GM12878 (cell line): Measurements from ENCODE around the gene RBM18. TPM values are rescaled to one million over a fixed set of nuclear protein-coding genes. Genes with fewer than 3 reads are reported as not detected.

Experiments
- ATAC-seq: fragments of 200-7000 bp; cut with Tn5 transposase; 3 replicates; pipeline ENCODE4 v1.9.1; 2020; ENCODE audit warnings: mild to moderate bottlenecking, moderate library complexity
- BruUV-seq: library from RNA; stranded (reverse); fragments of 400-500 nt; replicated peaks from 2 replicates; lab custom pipeline; 2021; lab: Mats Ljungman, UMichigan
- CTCF ChIA-PET: fragments of 300-600 bp; sonication (Branson Sonifier 250); formaldehyde crosslinking; extraction: SDS; loops from one replicate; lab custom pipeline; 2021; ENCODE audit warnings: inconsistent platforms; lab: Yijun Ruan, JAX
- POLR2A ChIA-PET: fragments of 350-600 bp; formaldehyde crosslinking; extraction: SDS; loops from one replicate; lab custom pipeline; 2021; ENCODE audit warnings: inconsistent platforms; lab: Charles Lee
- RAD21 ChIA-PET: fragments of 300-600 bp; sonication (Branson Sonifier 250); formaldehyde crosslinking; loops from one replicate; lab custom pipeline; 2023; ENCODE audit warnings: antibody characterized with exemption; ENCODE audit not compliant: unreplicated experiment; lab: Charles Lee
- SMC1A ChIA-PET: fragments of 300-600 bp; sonication (Branson Sonifier 250); formaldehyde crosslinking; loops from one replicate; lab custom pipeline; 2023; ENCODE audit not compliant: unreplicated experiment, uncharacterized antibody; lab: Charles Lee
- DNase-seq: peaks from one replicate; pipeline ENCODE4 v3.0.0-alpha.2; 2011; ENCODE audit warnings: low read depth, low spot score
- FAIRE-seq: peaks from 3 replicates; lab custom pipeline; 2011; peaks lifted over from hg19 to GRCh38; lab: Jason Lieb, UNC
- H2AFZ ChIP-seq: 2 replicates; pipeline ENCODE4 v1.6.0; 2011; ENCODE audit warnings: low read depth, low read length, control low read depth; ENCODE audit not compliant: control insufficient read depth
- H3K27ac ChIP-seq: 2 replicates; pipeline ENCODE4 v1.5.1; 2011; ENCODE audit warnings: control low read depth; ENCODE audit not compliant: control insufficient read depth, insufficient read depth
- H3K27me3 ChIP-seq, 2 experiments: replicated peaks in 1 of 2; 2 replicates each; pipeline versions ENCODE4 v1.6.0 to v1.6.1; 2011; ENCODE audit warnings: low read length in 1 of 2; ENCODE audit not compliant: control insufficient read depth in 2 of 2, insufficient read depth in 2 of 2
- H3K36me3 ChIP-seq, 2 experiments: 2 replicates each; pipeline ENCODE4 v1.5.1; 2011; ENCODE audit warnings: low read length in 1 of 2; ENCODE audit not compliant: control insufficient read depth in 2 of 2, insufficient read depth in 2 of 2
- H3K4me1 ChIP-seq: 2 replicates; pipeline ENCODE4 v1.6.1; 2011; ENCODE audit warnings: mild to moderate bottlenecking, low read length, moderate library complexity, mixed read lengths; ENCODE audit not compliant: control insufficient read depth, insufficient read depth
- H3K4me2 ChIP-seq: 2 replicates; pipeline ENCODE4 v1.6.0; 2011; ENCODE audit warnings: control low read depth; ENCODE audit not compliant: control insufficient read depth, insufficient read depth
- H3K4me3 ChIP-seq: fragments of 200-600 bp; sonication (generic); 2 replicates; pipeline ENCODE4 v1.5.1; 2016
- H3K79me2 ChIP-seq: 2 replicates; pipeline ENCODE4 v1.6.0; 2011; ENCODE audit warnings: low read length; ENCODE audit not compliant: control insufficient read depth, insufficient read depth
- H3K9ac ChIP-seq: 2 replicates; pipeline ENCODE4 v1.8.0; 2011; ENCODE audit warnings: low read length, control low read depth, mixed read lengths; ENCODE audit not compliant: control insufficient read depth, insufficient read depth
- H3K9me3 ChIP-seq: replicated peaks from 3 replicates; pipeline ENCODE4 v1.5.1; 2011; ENCODE audit warnings: mild to moderate bottlenecking, low read length; ENCODE audit not compliant: control insufficient read depth, insufficient read depth
- H4K20me1 ChIP-seq: 2 replicates; pipeline ENCODE4 v1.6.0; 2011; ENCODE audit not compliant: control insufficient read depth, insufficient read depth
- ATF2 ChIP-seq: IDR thresholded peaks from 2 replicates; pipeline ENCODE4 v1.6.1; 2012; ENCODE audit warnings: low read length, inconsistent platforms
- ESRRA ChIP-seq: IDR thresholded peaks from 2 replicates; pipeline ENCODE4 v1.6.1; 2012; ENCODE audit warnings: mild to moderate bottlenecking, low read length, improper control_type of control experiment
- NBN ChIP-seq: fragments of 450-650 bp; IDR thresholded peaks from 2 replicates; pipeline ENCODE4 v1.6.1; 2016
- NR2F1 ChIP-seq: fragments of 450-650 bp; conservative IDR thresholded peaks from 2 replicates; pipeline ENCODE4 v1.6.1; 2017; ENCODE audit warnings: mild to moderate bottlenecking
- PAX5 ChIP-seq: IDR thresholded peaks from 2 replicates; pipeline ENCODE4 v1.6.1; 2011; ENCODE audit warnings: low read depth, low read length, borderline replicate concordance
- WGBS: methylation state at CpG from one replicate; pipeline ENCODE4 v1.1.6; 2016; ENCODE audit warnings: low lambda C conversion rate; ENCODE audit not compliant: insufficient replicate concordance, insufficient coverage; ENCODE audit errors: missing lambda C conversion rate; 5-methylcytosine and 5-hydroxymethylcytosine counted together
- in situ Hi-C: fragments of 300-500 bp; cut with MboI; formaldehyde crosslinking; loops from 9 replicates; pipeline ENCODE4 v1.14.3; 2018; ENCODE audit warnings: mixed read lengths
- intact Hi-C: fragments of 100-400 bp; cut with micrococcal nuclease; formaldehyde crosslinking; loops from one replicate; pipeline ENCODE4 v1.14.2; 2022; ENCODE audit not compliant: unreplicated experiment
- polyA plus RNA-seq, 11 experiments: library from polyadenylated mRNA; depleted of rRNA in 4 of 11; unstranded in 6 of 11; stranded (reverse) in 5 of 11; fragments of >200 nt; fragmentation: Nextera tagmentation in 4 of 11; fragmentation: Illumina TruSeq in 1 of 11; extraction: Ambion mirVana in 4 of 11; extraction: Trizol in 1 of 11; gene quantifications; 1 replicate in 1 of 11; 2 replicates in 10 of 11; pipeline versions ENCODE4 v1.2.1 to v1.2.3, GENCODE V29; 2011 to 2016; ENCODE audit warnings: inconsistent platforms in 2 of 11, missing spikeins in 2 of 11, low read depth in 1 of 11
- total RNA-seq, 4 experiments: library from RNA; depleted of rRNA in 3 of 4; stranded (reverse); fragments of >200 nt in 3 of 4; fragmentation: Illumina TruSeq in 1 of 4; extraction: Trizol in 1 of 4; gene quantifications; 2 replicates each; pipeline versions ENCODE4 v1.2.1 to v1.2.3, GENCODE V29; 2013 to 2021
- TF ChIP-seq, protein P1 (sequence below): fragments of 450-650 bp; IDR thresholded peaks from 2 replicates; pipeline ENCODE4 v1.6.1; 2017; ENCODE audit warnings: borderline replicate concordance

Gene RBM18
- total and polyA plus RNA-seq, 10 of the 15 experiments (the other 5 are each of a cell fraction or from before 2014, with no cell fraction given) = 6.4 to 46.8 (median 30.4) TPM

- FAIRE-seq (no peak), ATAC-seq (no peak), DNase-seq (no peak)
- peaks cover 0 to 12% of the 10 kb centered on the region in 2 experiments; a peak in 2 of 4 replicates for H3K36me3 ChIP-seq
- intact Hi-C loops (no loop called here), in situ Hi-C loops (no loop called here)
- no peak overlapping the region for H3K27ac ChIP-seq
- no peak overlapping the region for H2AFZ ChIP-seq
- SMC1A ChIA-PET = interaction anchor here (1.1 kb wide), 1 partner anchor 9 kb away, joined by 3 read pairs; no protein-coding TSS in a partner anchor
- H3K4me3 ChIP-seq = no peak overlapping the region
- 57% methylated on average over 1 of the region's 1 CpG for WGBS
- no peaks in the 10 kb centered on the region for H3K9me3 ChIP-seq
- RAD21 ChIA-PET = interaction anchor here (0.8 kb wide), 1 partner anchor 163 kb away, joined by 3 read pairs; no protein-coding TSS in a partner anchor
- H3K9ac ChIP-seq = no peak overlapping the region
- H3K4me2 ChIP-seq = peak overlapping the region; percentile 54
- CTCF ChIA-PET = interaction anchor here (0.9 kb wide), 1 partner anchor 163 kb away, joined by 5 read pairs; no protein-coding TSS in a partner anchor
- H4K20me1 ChIP-seq = no peaks in the 10 kb centered on the region
- POLR2A ChIA-PET = no interaction called here
- no TSS peak for BruUV-seq
- peaks cover 51% of the 10 kb centered on the region for H3K79me2 ChIP-seq
- no peaks in the 10 kb centered on the region for H3K27me3 ChIP-seq
- H3K4me1 ChIP-seq = no peaks in the 10 kb centered on the region
- TF ChIP-seq ESRRA = no peak
- no peak for TF ChIP-seq PAX5
- no peak for TF ChIP-seq NBN
- TF ChIP-seq, protein P1, sequence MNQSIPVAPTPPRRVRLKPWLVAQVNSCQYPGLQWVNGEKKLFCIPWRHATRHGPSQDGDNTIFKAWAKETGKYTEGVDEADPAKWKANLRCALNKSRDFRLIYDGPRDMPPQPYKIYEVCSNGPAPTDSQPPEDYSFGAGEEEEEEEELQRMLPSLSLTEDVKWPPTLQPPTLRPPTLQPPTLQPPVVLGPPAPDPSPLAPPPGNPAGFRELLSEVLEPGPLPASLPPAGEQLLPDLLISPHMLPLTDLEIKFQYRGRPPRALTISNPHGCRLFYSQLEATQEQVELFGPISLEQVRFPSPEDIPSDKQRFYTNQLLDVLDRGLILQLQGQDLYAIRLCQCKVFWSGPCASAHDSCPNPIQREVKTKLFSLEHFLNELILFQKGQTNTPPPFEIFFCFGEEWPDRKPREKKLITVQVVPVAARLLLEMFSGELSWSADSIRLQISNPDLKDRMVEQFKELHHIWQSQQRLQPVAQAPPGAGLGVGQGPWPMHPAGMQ = no peak
- TF ChIP-seq ATF2 = no peak
- no peak for TF ChIP-seq NR2F1
Observed at GRCh38 chr9:122262073-122262472, 2.6 kb downstream of the RBM18 start.
